Transverse colon (tissue), 4 donors: ENCODE data around the gene TCOF1.

Experiments
- EP300 ChIP-seq: sonication (generic); formaldehyde crosslinking; IDR thresholded peaks from one replicate; pipeline ENCODE4 v1.6.1; 2017; ENCODE audit warnings: antibody characterized with exemption, low read depth
- POLR2A ChIP-seq: fragments of 450-650 bp; IDR thresholded peaks from one replicate; pipeline ENCODE4 v1.6.1; 2016; ENCODE audit warnings: antibody characterized with exemption, mild to moderate bottlenecking, moderate library complexity
- POLR2AphosphoS5 ChIP-seq, 3 donors: sonication (generic); formaldehyde crosslinking; IDR thresholded peaks; one replicate each; pipeline ENCODE4 v1.6.1; 2016; ENCODE audit warnings: antibody characterized with exemption in 3 of 3
- TF ChIP-seq, protein P1 (sequence below), 5 experiments: fragments of 200-600 bp in 3 of 5; fragments of 450-650 bp in 2 of 5; sonication (generic) in 3 of 5; IDR thresholded peaks; 1 replicate in 2 of 5; 2 replicates in 3 of 5; pipeline ENCODE4 v1.5.1; 2016 to 2017; ENCODE audit warnings: antibody characterized with exemption in 5 of 5, inconsistent platforms in 3 of 5, mild to moderate bottlenecking in 2 of 5, moderate library complexity in 1 of 5

DNA sequence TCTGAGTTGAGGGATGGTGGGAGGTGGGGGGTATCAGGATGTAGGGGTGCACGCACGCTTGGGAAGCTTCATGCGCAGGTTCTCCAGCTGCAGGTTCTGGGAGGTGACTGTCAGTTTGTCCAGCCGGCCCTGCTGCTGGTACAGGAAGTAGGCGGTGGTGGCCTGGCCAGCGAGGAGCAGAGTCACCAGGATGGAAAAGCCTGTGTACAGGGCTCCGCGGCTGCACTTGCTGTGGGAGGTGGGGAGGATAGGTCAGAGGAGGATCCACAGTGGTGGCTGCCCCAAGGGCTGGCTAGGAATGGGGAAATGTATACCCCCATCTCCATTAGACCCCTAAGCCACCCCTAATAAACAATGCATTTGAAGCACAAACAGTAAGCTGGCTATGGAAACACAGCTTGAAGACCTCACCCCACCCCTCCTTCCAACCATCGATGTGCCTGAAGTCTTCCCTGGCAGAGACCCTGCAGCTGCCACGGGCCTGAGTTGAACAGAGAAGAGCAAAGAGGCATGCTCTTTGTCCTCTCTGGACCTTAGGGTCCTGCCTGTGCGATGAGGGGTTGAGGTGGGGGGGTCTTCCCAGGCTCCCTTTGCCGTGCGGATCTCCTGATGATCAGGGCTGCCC, 49.7 kb downstream of the TCOF1 start:
- TF ChIP-seq, protein P1, sequence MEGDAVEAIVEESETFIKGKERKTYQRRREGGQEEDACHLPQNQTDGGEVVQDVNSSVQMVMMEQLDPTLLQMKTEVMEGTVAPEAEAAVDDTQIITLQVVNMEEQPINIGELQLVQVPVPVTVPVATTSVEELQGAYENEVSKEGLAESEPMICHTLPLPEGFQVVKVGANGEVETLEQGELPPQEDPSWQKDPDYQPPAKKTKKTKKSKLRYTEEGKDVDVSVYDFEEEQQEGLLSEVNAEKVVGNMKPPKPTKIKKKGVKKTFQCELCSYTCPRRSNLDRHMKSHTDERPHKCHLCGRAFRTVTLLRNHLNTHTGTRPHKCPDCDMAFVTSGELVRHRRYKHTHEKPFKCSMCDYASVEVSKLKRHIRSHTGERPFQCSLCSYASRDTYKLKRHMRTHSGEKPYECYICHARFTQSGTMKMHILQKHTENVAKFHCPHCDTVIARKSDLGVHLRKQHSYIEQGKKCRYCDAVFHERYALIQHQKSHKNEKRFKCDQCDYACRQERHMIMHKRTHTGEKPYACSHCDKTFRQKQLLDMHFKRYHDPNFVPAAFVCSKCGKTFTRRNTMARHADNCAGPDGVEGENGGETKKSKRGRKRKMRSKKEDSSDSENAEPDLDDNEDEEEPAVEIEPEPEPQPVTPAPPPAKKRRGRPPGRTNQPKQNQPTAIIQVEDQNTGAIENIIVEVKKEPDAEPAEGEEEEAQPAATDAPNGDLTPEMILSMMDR (IDR thresholded peaks at IDR 0.05): no peak
- TF ChIP-seq POLR2A (no peak), EP300 (no peak), POLR2AphosphoS5 (IDR thresholded peaks at IDR 0.05) (no peak)
